ENCODE results near the gene ATP8B1.
A peak's percentile ranks its signal among the peaks of the same experiment; 100 is the strongest.
"Not testable (repeated sequence)": the region's sequence is repeated elsewhere in the genome, so short reads cannot be mapped to it uniquely, and the experiment has no call there.

Gene ATP8B1

GRCh38 chr18:57803103-57803969 lies at the start of gene ATP8B1:
Gene ATP8B1, minus strand, starts transcription at chr18:57803315. Its CDS starts 71,508 bp downstream, at chr18:57731807.
- peak in 1 of 2 experiments; percentile 43 for DNase-seq

GRCh38 chr18:57850063-57850462 lies 46.9 kb upstream of the ATP8B1 start:
- DNase-seq = peak in 1 of 2 experiments; percentile 3

- not testable (repeated sequence) for DNase-seq
These were observed 45.3 kb upstream of the ATP8B1 start for GRCh38 chr18:57848374-57848773.

- DNase-seq = not testable (repeated sequence)
These were observed 44.3 kb upstream of the ATP8B1 start for GRCh38 chr18:57847431-57847830.

GRCh38 chr18:57846258-57846657 lies 43.1 kb upstream of the ATP8B1 start:
- DNase-seq = no peak

- no peak for DNase-seq
These were observed 42.5 kb upstream of the ATP8B1 start for GRCh38 chr18:57845605-57846074.

- DNase-seq = no peak
These were observed 41.2 kb upstream of the ATP8B1 start for GRCh38 chr18:57844319-57844718.

GRCh38 chr18:57843386-57843785 lies 40.3 kb upstream of the ATP8B1 start:
- peak in 1 of 2 experiments; percentile 32 for DNase-seq

GRCh38 chr18:57841568-57841967 lies 38.5 kb upstream of the ATP8B1 start:
- no peak for DNase-seq

- no peak for DNase-seq
These were observed 36.8 kb upstream of the ATP8B1 start for GRCh38 chr18:57839942-57840381.

- DNase-seq = no peak
These were observed 34.9 kb upstream of the ATP8B1 start for GRCh38 chr18:57837917-57838548.

- DNase-seq = peak; percentile 29 to 74
These were observed 33.4 kb upstream of the ATP8B1 start for GRCh38 chr18:57836557-57836956.

GRCh38 chr18:57835904-57836303 lies 32.8 kb upstream of the ATP8B1 start:
- DNase-seq = no peak

- no peak for DNase-seq
These were observed 31.5 kb upstream of the ATP8B1 start for GRCh38 chr18:57834616-57835015.

GRCh38 chr18:57833441-57834101 lies 30.5 kb upstream of the ATP8B1 start:
- DNase-seq = no peak

- no peak for DNase-seq
These were observed 29.6 kb upstream of the ATP8B1 start for GRCh38 chr18:57832730-57833129.

GRCh38 chr18:57831597-57832377 lies 28.7 kb upstream of the ATP8B1 start:
- DNase-seq = no peak

GRCh38 chr18:57827646-57828045 lies 24.5 kb upstream of the ATP8B1 start:
- no peak for DNase-seq

- DNase-seq = no peak
These were observed 23.1 kb upstream of the ATP8B1 start for GRCh38 chr18:57826252-57826651.

GRCh38 chr18:57820583-57820982 lies 17.5 kb upstream of the ATP8B1 start:
- DNase-seq = not testable (repeated sequence)

- DNase-seq = peak in 1 of 2 experiments; percentile 47
These were observed 16.8 kb upstream of the ATP8B1 start for GRCh38 chr18:57819671-57820460.

- no peak for DNase-seq
These were observed 16.0 kb upstream of the ATP8B1 start for GRCh38 chr18:57819119-57819518.
